Measurements from ENCODE around the gene DYNC1I1.

Gene DYNC1I1

GRCh38 chr7:96033009-96033598 lies 260.8 kb downstream of the DYNC1I1 start:
- DNase-seq: no peak

- peak; percentile 56 for DNase-seq
Measured at GRCh38 chr7:96034940-96035727, 262.8 kb downstream of the DYNC1I1 start.

GRCh38 chr7:96040250-96040772 lies 268.0 kb downstream of the DYNC1I1 start:
- DNase-seq: no peak

- no peak for DNase-seq
Measured at GRCh38 chr7:96041171-96041570, 268.8 kb downstream of the DYNC1I1 start.

GRCh38 chr7:96045181-96045580 lies 272.8 kb downstream of the DYNC1I1 start:
- DNase-seq: no peak

GRCh38 chr7:96045919-96046318 lies 273.6 kb downstream of the DYNC1I1 start:
- DNase-seq: peak; percentile 45

DNA sequence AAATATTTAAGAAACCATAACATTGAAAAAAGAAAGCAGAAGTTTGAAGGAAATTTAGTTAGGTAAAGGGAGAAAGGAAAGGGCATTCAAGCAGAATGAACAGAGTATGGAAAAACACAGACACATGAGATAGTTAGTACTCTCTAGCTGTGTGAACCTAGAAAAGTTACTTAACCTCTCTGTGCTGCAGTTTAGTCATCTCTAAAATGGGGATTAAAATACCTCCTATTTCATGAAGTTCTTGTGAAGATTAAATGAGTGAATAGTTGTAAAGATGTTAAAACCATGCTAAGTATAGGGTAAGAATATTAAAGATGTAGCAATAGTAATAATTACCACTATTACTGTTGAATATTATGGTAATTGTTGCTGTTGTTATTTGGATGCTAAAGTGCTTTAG lies 279.9 kb downstream of the DYNC1I1 start:
- no peak for DNase-seq

DNA sequence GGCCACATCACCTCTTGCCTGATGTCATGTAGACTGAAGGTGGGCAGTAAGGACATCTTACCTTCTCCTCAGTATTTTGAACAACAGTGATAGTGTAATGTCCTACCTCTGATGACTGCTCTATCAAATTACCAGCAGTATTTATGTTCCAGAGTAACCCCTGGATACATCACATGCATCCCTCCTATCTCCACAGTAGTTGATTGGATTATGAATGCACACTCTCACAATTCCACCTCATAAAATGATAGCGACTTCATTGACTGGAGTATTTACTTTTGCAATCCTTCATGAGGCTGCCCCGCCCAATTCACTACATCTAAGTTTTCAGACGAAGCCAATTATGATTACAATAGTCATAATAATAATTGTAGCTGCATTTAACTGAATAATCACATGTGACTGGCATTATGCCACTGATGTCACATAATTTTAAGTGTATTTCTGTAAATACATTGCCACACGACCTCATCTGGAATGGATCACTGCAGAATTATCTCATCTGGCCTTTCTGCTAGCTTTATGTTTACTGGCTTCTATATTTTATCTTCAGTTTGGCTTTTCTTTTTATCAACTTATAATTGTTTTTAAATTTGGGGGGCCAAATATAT lies 280.6 kb downstream of the DYNC1I1 start:
- DNase-seq: peak; percentile 26

DNA sequence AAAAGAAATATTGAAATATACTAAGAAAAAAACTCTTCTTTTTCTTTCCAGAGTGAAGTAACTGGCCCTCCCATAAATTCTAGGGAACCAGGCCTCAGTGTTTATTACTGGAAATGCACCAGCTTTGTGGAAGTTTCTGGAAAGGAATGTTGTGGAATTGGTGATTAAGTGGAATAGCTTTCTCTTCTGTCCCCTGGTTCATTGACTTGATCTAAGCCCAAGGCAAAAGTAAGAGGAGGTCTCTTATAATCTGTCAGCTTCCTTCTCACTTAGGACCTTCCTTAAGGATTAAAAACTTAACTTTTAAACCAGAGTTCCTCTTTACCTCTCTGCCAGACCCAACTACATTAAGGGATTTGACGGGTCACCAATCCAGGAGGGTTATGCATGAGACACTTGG lies 283.4 kb downstream of the DYNC1I1 start:
- no peak for DNase-seq

DNA sequence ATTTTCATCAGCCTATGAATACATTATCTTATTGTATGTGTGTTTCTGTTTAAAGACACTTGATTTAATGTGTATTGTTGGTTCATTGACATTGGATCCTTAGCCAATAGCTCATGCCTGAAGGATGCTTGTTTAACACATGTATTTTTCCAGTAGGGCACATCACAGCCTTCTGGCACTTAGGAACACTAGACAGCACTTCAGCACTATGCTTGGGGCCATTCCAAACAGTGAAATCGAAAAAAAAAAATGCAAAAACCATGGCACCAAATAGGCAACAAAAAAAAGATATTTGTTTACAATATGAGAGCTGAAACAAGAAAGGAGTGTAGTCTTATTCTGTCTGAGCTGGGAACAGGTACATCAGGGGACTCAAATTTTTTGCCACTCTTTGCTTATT lies 286.7 kb downstream of the DYNC1I1 start:
- peak; percentile 86 for DNase-seq

GRCh38 chr7:96061009-96061408 lies 288.7 kb downstream of the DYNC1I1 start:
- DNase-seq: no peak

GRCh38 chr7:96061844-96062243 lies 289.5 kb downstream of the DYNC1I1 start:
- peak; percentile 57 for DNase-seq

GRCh38 chr7:96067321-96067720 lies 295.0 kb downstream of the DYNC1I1 start:
- no peak for DNase-seq

- no peak for DNase-seq
Measured at GRCh38 chr7:96069401-96069800, 297.0 kb downstream of the DYNC1I1 start.

DNA sequence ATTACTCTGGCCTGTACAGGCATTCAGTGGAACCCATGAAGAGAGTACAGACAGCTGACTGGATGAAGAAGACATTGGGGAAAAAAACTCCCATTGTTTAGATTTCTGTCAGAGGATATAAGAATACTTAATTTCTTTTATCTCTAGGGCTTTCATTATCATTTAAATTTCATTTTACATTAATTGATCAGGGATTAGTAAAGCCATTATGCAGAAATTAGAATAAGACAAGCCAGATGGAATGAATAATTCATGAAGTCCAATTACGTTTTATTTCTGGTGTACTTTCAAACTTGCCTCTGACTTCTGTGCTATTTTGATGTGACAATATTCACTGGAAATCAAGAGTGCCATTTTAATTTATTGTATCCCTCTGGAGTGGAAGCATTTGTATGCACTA lies 302.5 kb downstream of the DYNC1I1 start:
- DNase-seq: no peak

GRCh38 chr7:96075510-96076349 lies 303.4 kb downstream of the DYNC1I1 start:
- peak; percentile 61 for DNase-seq

DNA sequence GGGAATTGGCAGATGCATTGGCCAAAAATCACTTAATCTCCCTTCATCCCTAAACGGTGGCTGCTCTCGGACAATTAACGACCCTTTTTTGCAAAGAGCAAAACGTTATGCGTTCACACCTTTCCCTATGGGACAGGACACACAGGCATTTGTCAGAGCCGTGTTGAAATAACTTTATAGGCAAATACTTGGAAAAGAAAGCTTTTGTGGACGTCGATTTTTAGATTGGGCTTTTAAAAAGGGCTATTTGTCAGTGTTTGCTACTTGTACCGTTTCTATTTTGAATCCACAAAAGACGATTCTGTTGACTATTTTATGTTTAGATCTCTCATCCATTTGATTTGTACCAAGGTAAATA lies 304.0 kb downstream of the DYNC1I1 start:
- DNase-seq: peak; percentile 14

DNA sequence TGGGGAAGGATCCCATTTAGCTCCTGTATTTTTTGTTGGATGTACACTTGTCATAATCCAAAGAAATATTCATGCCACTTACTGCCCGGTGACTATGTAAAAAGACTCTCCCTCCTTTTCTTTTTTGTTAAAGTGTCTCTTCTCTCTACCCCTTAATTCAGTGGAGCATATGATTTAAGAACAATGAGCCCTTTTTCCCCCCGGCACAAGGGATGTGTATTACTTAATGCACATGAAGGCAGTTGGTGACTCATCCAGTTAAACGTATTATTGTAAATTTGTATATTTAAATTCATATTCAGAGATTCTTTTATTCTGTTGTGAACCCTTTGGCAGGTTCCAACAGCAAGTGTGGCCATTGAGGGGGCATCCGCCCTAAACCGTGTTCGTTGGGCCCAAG lies 307.7 kb downstream of the DYNC1I1 start:
- no peak for DNase-seq

DNA sequence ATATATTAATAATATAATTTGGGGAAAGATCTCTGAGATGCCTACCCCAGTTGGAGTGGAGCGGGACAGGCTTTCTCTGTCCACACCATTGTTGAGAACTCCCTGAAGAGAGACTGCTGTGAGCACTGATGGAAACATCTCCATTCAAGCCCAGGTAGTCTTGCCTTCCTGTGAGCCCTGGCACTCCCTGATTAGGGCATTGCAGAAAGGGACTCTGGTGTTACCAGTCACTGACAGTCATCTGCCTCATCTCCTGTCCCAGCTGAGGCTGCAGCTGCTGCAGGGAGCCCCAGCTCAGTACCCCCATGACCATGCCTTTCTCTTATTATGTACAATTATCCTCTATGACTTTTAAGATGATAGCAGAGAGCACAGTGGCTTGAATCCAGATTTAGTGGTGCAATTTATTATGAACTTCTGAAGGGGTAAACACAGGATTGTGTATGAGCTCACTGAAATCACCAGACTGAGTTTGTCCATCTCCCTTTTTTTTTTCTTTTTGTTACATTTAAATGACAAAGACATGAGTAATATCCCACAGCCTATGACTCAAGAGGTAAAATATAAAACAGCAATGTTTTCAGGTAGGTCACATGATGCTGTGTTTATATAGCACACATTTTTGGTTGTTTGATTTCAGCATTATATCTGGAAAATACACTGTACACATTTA lies 312.7 kb downstream of the DYNC1I1 start:
- no peak for DNase-seq

GRCh38 chr7:96085953-96086352 lies 313.6 kb downstream of the DYNC1I1 start:
- no peak for DNase-seq

DNA sequence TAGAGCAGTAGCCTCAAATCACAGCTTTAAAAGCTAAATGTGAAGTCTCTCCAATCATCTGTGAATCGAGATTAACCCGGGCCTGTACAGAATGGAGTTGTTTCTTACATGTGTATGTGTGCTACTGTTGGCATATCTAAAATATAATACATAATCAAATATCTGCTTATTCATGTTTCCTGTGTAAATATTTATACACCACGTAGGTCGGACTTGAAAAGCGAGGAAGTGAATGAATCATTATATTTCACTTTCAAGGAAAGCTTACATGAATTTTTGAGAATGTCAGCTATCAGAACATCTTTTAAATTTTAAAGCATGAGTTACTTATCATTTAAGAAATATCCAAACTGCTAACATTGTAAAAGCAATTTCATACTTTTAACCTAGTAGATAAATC lies 316.2 kb downstream of the DYNC1I1 start:
- DNase-seq: peak; percentile 29

DNA sequence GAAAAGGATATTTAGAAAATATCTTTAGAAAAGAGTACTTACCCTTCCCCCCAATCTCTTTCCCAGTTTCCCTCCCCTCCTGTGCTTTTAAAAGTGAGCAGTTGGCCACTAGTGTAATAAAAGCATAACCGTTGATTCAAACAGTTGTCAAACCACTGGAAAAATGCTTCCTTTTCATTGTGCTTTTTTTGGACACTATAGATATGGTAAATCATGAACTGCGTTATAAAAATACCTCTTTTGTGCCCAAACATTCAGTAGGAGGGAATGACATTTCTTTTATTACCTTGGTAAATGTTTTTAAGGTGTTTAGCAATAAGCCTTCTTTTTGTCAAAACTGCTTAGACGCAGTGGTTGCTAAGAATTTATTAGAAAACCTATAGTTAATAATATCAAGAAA lies 317.2 kb downstream of the DYNC1I1 start:
- DNase-seq: no peak

GRCh38 chr7:96090756-96091155 lies 318.4 kb downstream of the DYNC1I1 start:
- no peak for DNase-seq

Data from NCI-H2029 treated with DMSO at 0.1 percent for 48 hours (cell line).